ENCODE data around the gene BCR. TPM values are rescaled to one million over a fixed set of nuclear protein-coding genes. Genes with fewer than 3 reads are reported as not detected.
A peak's percentile ranks its signal among the peaks of the same experiment; 100 is the strongest.

The BCR gene
- total RNA-seq, 1 donor from 2014 or later = 118 TPM

- DNase-seq (ENCODE audit: low read depth) = no peak
- FAIRE-seq = no peak
- peaks cover 43% of the 10 kb centered on the region for H3K36me3 ChIP-seq (ENCODE audit: control insufficient read depth, insufficient read depth, low read length)
- no peak for TF ChIP-seq CTCF (IDR thresholded peaks at IDR 0.05; ENCODE audit: insufficient read depth, low read length, severe bottlenecking)
- H3K27me3 ChIP-seq (ENCODE audit: control insufficient read depth, insufficient read depth, low read length) = no peaks in the 10 kb centered on the region
- H3K4me3 ChIP-seq (ENCODE audit: low read depth, low read length) = no peak overlapping the region
Measured at GRCh38 chr22:23274891-23275694, 94.8 kb downstream of the BCR start.

GRCh38 chr22:23275751-23276150, 95.4 kb downstream of the BCR start:
- no peak for FAIRE-seq
- peaks cover 45% of the 10 kb centered on the region for H3K36me3 ChIP-seq (ENCODE audit: control insufficient read depth, insufficient read depth, low read length)
- no peak overlapping the region for H3K4me3 ChIP-seq (ENCODE audit: low read depth, low read length)

GRCh38 chr22:23276656-23277582, 96.6 kb downstream of the BCR start:
- FAIRE-seq = no peak
- DNase-seq (ENCODE audit: low read depth) = peak; percentile 22
- Histone ChIP-seq H3K4me3 (ENCODE audit: low read depth, low read length) (no peak overlapping the region), H3K36me3 (ENCODE audit: control insufficient read depth, insufficient read depth, low read length) (peaks cover 41% of the 10 kb centered on the region), H3K27me3 (ENCODE audit: control insufficient read depth, insufficient read depth, low read length) (no peaks in the 10 kb centered on the region)
- no peak for TF ChIP-seq CTCF (IDR thresholded peaks at IDR 0.05; ENCODE audit: insufficient read depth, low read length, severe bottlenecking)

More at GRCh38 chr22:23275751-23276150, 95.4 kb downstream of the BCR start:
- no peaks in the 10 kb centered on the region for H3K27me3 ChIP-seq (ENCODE audit: control insufficient read depth, insufficient read depth, low read length)
- DNase-seq (ENCODE audit: low read depth) = no peak
- no peak for TF ChIP-seq CTCF (IDR thresholded peaks at IDR 0.05; ENCODE audit: insufficient read depth, low read length, severe bottlenecking)

- FAIRE-seq = no peak
Measured at GRCh38 chr22:23277583-23278295, 97.4 kb downstream of the BCR start.

More at GRCh38 chr22:23277583-23278295, 97.4 kb downstream of the BCR start:
- H3K27me3 ChIP-seq (ENCODE audit: control insufficient read depth, insufficient read depth, low read length) = no peaks in the 10 kb centered on the region
- TF ChIP-seq CTCF (IDR thresholded peaks at IDR 0.05; ENCODE audit: insufficient read depth, low read length, severe bottlenecking) = no peak
- DNase-seq (ENCODE audit: low read depth) = no peak
- H3K36me3 ChIP-seq (ENCODE audit: control insufficient read depth, insufficient read depth, low read length) = peaks cover 38% of the 10 kb centered on the region
- no peak overlapping the region for H3K4me3 ChIP-seq (ENCODE audit: low read depth, low read length)
